ENCODE results near the gene SLC2A8.

The SLC2A8 gene

DNA sequence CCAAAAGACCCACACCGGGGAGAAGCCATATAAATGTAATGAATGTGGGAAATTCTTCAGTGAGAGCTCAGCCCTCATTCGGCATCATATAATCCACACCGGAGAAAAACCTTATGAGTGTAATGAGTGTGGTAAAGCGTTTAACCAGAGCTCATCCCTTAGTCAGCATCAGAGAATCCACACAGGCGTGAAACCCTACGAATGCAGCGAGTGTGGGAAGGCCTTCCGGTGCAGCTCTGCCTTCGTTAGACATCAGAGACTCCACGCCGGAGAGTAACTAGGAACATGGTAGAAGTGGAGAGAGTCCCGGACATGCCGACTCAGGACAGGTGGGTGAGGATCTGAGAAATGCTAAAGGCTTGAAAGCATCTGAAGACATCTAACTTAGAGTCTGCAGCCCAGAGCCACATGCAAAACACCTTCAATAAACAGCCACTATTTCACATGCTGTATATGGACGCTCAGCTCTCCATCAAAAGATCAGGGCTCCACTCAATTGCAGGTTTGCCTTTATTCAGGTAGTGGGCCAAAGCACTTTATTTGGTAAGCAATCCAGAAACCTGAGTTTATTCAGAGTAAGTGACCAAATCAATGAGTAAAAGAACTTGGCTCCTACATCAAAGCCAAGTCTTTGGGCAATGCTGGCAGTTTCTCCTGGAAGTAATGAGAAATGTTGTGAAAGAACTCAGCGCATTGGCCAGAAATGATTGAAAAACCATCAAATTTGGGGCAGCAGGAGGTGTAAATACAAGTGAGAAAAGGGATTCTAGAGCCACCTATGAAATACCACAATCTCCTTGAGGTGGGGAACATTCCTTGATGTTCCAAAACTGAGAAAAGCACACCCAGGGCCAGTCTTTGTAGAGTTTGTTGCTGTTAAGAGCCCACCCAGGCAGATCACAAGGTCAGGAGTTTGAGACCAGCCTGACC lies 48.2 kb downstream of the SLC2A8 start:
- DNase-seq (ENCODE audit: low spot score), result no peak
- TF ChIP-seq, protein P1, sequence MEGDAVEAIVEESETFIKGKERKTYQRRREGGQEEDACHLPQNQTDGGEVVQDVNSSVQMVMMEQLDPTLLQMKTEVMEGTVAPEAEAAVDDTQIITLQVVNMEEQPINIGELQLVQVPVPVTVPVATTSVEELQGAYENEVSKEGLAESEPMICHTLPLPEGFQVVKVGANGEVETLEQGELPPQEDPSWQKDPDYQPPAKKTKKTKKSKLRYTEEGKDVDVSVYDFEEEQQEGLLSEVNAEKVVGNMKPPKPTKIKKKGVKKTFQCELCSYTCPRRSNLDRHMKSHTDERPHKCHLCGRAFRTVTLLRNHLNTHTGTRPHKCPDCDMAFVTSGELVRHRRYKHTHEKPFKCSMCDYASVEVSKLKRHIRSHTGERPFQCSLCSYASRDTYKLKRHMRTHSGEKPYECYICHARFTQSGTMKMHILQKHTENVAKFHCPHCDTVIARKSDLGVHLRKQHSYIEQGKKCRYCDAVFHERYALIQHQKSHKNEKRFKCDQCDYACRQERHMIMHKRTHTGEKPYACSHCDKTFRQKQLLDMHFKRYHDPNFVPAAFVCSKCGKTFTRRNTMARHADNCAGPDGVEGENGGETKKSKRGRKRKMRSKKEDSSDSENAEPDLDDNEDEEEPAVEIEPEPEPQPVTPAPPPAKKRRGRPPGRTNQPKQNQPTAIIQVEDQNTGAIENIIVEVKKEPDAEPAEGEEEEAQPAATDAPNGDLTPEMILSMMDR (IDR thresholded peaks at IDR 0.05), result no peak
- H3K4me3 ChIP-seq, result no peak overlapping the region
- H3K27ac ChIP-seq, result no peak overlapping the region

DNA sequence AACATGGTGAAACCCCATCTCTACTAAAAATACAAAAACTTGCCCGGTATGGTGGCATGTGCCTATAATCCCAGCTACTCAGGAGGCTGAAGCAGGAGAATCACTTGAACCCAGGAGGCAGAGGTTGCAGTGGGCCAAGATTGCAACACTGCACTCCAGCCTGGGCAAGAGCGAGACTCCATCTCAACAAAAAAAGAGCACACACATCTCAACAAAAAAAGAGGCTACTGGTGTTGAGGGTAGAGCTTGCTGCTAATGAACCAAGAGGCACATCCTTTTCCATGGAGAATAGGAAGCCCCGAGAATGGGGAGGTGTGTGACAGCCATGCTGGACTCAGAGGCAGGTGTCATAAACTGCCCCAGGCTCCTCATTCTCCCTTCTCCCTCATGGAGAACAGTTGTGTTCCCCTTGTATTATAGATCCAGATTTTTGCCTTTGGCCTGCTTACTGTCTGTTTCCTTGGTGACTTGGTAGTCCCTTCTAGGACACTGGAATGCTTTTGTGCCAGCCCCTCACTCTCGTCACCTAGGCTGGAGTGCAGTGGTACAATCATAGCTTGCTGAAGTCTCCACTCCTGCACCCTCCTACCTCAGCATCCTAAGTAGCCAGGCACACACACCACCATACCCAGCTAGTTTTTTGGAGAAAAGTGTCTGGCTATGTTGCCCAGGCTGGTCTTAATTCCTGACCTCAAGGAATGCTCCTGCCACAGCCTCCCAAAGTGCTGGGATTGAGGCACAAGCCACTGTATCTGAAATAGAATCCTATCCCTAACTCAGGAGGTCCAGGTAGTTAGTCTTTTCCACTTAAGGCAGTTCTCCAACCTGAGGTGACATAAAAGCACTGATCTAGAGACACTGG lies 49.1 kb downstream of the SLC2A8 start:
- no peak for DNase-seq (ENCODE audit: low spot score)
- H3K27ac ChIP-seq, result no peak overlapping the region

DNA sequence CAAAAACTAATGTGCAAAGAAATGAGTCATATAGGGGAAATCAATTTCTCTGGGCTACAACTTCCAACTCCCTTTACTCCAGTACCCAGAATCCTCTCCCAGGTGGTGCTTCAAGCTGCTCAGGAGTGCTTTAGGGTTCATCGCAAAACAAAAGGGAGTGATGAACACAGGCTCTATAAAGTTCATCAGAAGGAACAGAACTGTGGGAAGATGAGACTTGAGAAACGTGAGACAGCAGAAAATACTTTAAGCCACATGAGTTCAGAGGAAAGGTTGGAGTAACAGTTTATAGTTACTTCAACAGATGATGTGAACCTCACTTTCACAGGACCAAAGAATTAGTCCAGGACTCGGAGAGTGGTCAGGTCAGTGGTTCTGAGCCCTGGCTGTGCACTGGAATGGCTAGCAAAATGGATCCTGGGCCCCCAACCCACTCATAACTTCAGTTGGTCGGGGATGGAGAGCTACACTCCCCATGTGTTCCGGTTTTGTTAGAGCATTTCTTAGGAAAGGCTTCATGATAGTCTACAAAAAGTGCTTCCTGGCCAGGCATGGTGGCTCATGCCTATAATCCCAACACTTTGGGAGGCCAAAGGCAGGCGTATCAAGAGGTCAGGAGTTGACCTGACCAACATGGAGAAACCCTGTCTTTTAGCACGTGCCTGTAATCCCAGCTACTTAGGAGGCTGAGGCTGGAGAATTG lies 49.9 kb downstream of the SLC2A8 start:
- H3K27ac ChIP-seq, result no peak overlapping the region
- TF ChIP-seq, protein P1 (IDR thresholded peaks at IDR 0.05), result no peak
- no peak overlapping the region for H3K4me3 ChIP-seq
- no peak for DNase-seq (ENCODE audit: low spot score)

More for the DNA sequence above, 49.1 kb downstream of the SLC2A8 start:
- TF ChIP-seq, protein P1 (IDR thresholded peaks at IDR 0.05), result no peak
- no peak overlapping the region for H3K4me3 ChIP-seq

- DNase-seq (ENCODE audit: low spot score), result no peak
- Histone ChIP-seq H3K27ac (no peak overlapping the region), H3K4me3 (no peak overlapping the region)
- TF ChIP-seq, protein P1 (IDR thresholded peaks at IDR 0.05), result no peak
Measured at GRCh38 chr9:127447416-127448111, 50.6 kb downstream of the SLC2A8 start.

DNA sequence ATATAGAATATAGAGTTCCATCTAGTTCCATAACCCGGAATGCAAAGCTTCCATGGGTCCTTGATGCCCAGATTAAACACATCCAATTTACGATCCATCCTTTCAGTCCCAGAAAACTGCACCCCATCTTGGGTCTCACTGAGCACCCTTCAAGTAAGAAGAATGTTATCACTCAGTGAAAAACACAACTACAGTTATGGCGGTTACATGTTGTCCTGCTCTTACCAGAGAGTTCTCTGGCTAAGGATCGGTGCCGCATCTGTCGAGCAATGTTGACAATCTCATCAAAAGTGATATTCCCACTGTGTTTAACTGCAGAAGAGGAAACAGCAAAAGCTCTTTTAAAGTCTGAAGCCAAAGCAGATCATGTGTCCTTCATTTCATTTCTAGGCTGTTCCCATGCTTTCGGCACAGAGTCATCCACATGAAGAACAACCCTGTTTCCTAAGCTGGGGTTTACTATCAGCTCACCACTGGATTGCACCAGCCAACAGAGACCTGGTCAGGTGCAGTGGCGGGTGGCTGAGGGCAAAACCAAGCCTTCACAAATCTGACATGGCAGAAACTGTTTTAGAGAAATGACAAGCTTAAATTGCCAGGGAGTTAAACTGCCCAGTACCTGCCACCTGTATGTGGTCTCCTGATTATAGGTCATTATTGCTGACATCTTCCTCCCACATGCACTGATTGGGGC lies 51.3 kb downstream of the SLC2A8 start:
- no peak for DNase-seq (ENCODE audit: low spot score)
- Histone ChIP-seq H3K27ac (no peak overlapping the region), H3K4me3 (peak overlapping the region; percentile 90)
- TF ChIP-seq, protein P1 (IDR thresholded peaks at IDR 0.05), result no peak
